Osteoblast (primary cell): Measurements from ENCODE around the gene CRIP1. TPM values are rescaled to one million over a fixed set of nuclear protein-coding genes. Genes with fewer than 3 reads are reported as not detected.

Experiments
- DNase-seq: peaks from one replicate; pipeline ENCODE4 v3.0.0; 2011; ENCODE audit warnings: low spot score, mixed read lengths; ENCODE audit not compliant: insufficient read length; ENCODE audit errors: missing footprints
- H2AFZ ChIP-seq: 2 replicates; pipeline ENCODE4 v1.6.0; 2011; ENCODE audit warnings: mild to moderate bottlenecking, low read length
- H3K27ac ChIP-seq: 2 replicates; pipeline ENCODE4 v1.5.1; 2011; ENCODE audit warnings: mild to moderate bottlenecking, low read depth, low read length, moderate library complexity
- H3K27me3 ChIP-seq: 2 replicates; pipeline ENCODE4 v1.6.0; 2012; ENCODE audit warnings: mild to moderate bottlenecking, control low read depth, inconsistent platforms, low read length, moderate library complexity; ENCODE audit not compliant: insufficient read depth
- H3K36me3 ChIP-seq: 2 replicates; pipeline ENCODE4 v1.5.1; 2011; ENCODE audit warnings: mild to moderate bottlenecking, low read length, control low read depth, moderate library complexity; ENCODE audit not compliant: insufficient read depth
- H3K4me1 ChIP-seq: 2 replicates; pipeline ENCODE4 v1.5.1; 2011; ENCODE audit warnings: mild to moderate bottlenecking, low read length, control low read depth, moderate library complexity; ENCODE audit not compliant: insufficient read depth
- H3K4me2 ChIP-seq: 2 replicates; pipeline ENCODE4 v1.6.0; 2011; ENCODE audit warnings: mild to moderate bottlenecking, low read length; ENCODE audit not compliant: insufficient read depth
- H3K4me3 ChIP-seq: fragments of 200-600 bp; sonication (generic); 3 replicates; pipeline ENCODE4 v1.5.1; 2012; ENCODE audit warnings: mild to moderate bottlenecking, low read length, inconsistent platforms; ENCODE audit not compliant: insufficient read depth
- H3K79me2 ChIP-seq: 2 replicates; pipeline ENCODE4 v1.6.0; 2012; ENCODE audit warnings: mild to moderate bottlenecking, low read length, control low read depth, inconsistent platforms; ENCODE audit not compliant: insufficient read depth
- H3K9me3 ChIP-seq: 2 replicates; pipeline ENCODE4 v1.5.1; 2011; ENCODE audit warnings: low read depth, low read length, control low read depth
- H4K20me1 ChIP-seq: 2 replicates; pipeline ENCODE4 v1.6.0; 2012; ENCODE audit warnings: mild to moderate bottlenecking, low read length, control low read depth; ENCODE audit not compliant: insufficient read depth
- total RNA-seq: library from RNA; depleted of rRNA; stranded (reverse); fragments of >200 nt; gene quantifications from 2 replicates; pipeline ENCODE4 v1.2.3, GENCODE V29; 2012
- TF ChIP-seq, protein P1 (sequence below): IDR thresholded peaks from 2 replicates; pipeline ENCODE4 v1.5.1; 2011; ENCODE audit warnings: mild to moderate bottlenecking, low read depth, low read length, moderate library complexity; ENCODE audit errors: extremely low read depth

The CRIP1 gene
- total RNA-seq, 1 donor, result 8.7 TPM

DNA sequence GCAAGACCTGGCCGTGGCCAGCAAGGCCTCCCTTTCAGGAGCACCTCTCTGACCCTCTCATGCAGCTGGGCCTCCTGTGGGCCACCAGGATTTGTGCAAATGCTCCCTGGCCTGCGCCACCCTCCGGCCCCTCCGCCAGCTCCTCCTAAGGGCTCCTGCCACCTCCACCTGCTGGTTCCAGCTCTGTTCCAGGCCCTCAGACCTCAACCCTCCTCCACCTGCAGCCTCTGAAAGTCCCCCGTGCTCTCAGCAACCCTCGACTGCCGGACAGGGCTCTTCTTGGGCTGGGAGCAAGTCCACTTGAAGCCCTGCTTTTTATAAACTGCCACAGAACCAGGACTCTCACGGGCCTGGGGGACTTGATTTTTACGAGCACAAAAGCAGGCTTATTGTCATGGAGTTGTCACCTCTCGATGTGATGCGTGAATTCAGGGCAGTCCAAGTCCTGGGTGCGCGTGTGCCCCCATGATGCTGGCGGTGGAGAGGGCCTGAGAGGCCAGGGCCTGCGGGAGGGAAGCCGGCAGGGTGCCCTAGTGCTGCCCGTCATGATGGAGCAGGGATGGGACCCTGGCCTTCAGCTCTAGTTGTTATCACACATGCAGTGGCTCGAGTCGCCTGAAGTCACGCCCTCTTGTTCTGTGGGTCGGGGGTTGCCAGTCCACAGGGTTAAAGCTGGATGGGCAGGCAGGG, 13.5 kb downstream of the CRIP1 start:
- Histone ChIP-seq H3K4me2 (no peak overlapping the region), H3K36me3 (no peaks in the 10 kb centered on the region), H4K20me1 (no peaks in the 10 kb centered on the region), H3K27me3 (no peaks in the 10 kb centered on the region), H3K79me2 (no peaks in the 10 kb centered on the region), H3K27ac (no peak overlapping the region), H3K4me3 (no peak overlapping the region), H2AFZ (no peak overlapping the region), H3K4me1 (no peaks in the 10 kb centered on the region), H3K9me3 (no peaks in the 10 kb centered on the region)
- peak; percentile 71 for DNase-seq
- TF ChIP-seq, protein P1, sequence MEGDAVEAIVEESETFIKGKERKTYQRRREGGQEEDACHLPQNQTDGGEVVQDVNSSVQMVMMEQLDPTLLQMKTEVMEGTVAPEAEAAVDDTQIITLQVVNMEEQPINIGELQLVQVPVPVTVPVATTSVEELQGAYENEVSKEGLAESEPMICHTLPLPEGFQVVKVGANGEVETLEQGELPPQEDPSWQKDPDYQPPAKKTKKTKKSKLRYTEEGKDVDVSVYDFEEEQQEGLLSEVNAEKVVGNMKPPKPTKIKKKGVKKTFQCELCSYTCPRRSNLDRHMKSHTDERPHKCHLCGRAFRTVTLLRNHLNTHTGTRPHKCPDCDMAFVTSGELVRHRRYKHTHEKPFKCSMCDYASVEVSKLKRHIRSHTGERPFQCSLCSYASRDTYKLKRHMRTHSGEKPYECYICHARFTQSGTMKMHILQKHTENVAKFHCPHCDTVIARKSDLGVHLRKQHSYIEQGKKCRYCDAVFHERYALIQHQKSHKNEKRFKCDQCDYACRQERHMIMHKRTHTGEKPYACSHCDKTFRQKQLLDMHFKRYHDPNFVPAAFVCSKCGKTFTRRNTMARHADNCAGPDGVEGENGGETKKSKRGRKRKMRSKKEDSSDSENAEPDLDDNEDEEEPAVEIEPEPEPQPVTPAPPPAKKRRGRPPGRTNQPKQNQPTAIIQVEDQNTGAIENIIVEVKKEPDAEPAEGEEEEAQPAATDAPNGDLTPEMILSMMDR, result no peak

DNA sequence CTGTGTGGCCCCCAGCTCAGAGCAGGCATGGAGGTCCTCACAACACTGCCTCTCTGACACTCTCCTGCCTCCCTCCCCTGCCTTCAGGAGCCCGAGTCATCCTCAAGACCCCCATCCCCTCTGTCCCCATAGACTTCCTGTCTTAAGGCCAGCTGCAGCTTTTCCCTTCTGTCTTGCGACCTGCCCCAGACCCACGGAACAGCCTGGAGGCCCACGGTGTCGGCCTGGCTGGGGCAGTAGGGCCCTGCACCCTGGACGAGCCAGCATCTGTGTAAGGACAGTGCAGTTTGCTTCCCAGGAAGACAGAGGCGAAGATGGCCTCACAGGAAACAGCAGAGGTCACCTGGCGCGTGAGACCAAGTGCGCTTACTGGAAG, 14.0 kb downstream of the CRIP1 start:
- no peak overlapping the region for H2AFZ ChIP-seq
- TF ChIP-seq, protein P1, result no peak
- no peak overlapping the region for H3K27ac ChIP-seq
- H3K4me1 ChIP-seq, result no peaks in the 10 kb centered on the region
- no peaks in the 10 kb centered on the region for H4K20me1 ChIP-seq
- H3K79me2 ChIP-seq, result no peaks in the 10 kb centered on the region
- H3K4me3 ChIP-seq, result no peak overlapping the region
- H3K27me3 ChIP-seq, result no peaks in the 10 kb centered on the region
- no peaks in the 10 kb centered on the region for H3K9me3 ChIP-seq
- no peaks in the 10 kb centered on the region for H3K36me3 ChIP-seq
- peak; percentile 62 for DNase-seq
- H3K4me2 ChIP-seq, result no peak overlapping the region

DNA sequence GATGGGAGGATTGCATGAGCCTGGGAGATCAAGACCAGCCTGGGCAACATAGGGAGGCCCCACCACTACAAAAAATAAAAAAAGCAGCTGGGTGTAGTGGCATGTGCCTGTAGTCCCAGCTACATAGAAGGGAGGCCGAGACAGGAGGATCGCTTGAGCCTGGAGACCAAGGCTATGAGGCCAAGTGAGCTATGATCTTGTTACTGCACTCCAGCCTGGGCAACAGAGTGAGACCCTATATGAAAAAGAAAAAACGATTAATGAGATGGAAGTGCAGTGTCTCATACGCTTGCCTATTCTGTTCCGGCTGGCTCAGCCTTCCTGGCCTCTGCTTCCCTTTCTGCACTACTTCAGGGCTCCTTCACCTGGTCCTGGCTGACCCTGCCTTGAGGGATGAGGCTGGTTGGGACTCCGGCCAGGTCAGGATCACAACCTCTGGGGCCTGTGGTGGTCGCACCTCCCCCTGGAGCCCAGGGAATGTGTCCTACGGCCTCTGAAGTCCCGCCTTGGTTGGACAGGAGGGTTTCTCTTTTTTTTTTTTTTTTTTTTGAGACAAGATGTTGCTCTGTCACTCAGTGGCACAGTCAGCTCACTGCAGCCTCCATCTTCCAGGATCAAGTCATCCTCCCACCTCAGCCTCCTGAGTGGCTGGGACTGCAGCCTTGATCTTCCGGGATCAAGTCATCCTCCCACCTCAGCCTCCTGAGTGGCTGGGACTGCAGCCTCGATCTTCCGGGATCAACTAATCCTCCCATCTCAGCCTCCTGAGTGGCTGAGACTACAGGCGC, 15.0 kb downstream of the CRIP1 start:
- Histone ChIP-seq H3K79me2 (no peaks in the 10 kb centered on the region), H3K27ac (no peak overlapping the region), H3K36me3 (no peaks in the 10 kb centered on the region), H2AFZ (no peak overlapping the region), H3K4me1 (no peaks in the 10 kb centered on the region), H3K27me3 (no peaks in the 10 kb centered on the region), H4K20me1 (no peaks in the 10 kb centered on the region), H3K4me2 (no peak overlapping the region), H3K9me3 (no peaks in the 10 kb centered on the region), H3K4me3 (no peak overlapping the region)
- peak; percentile 39 for DNase-seq
- TF ChIP-seq, protein P1, result no peak
